Cardiac muscle cell (in vitro differentiated cells and primary cell): ENCODE measurements around the gene GLT8D2. TPM values are rescaled to one million over a fixed set of nuclear protein-coding genes. Genes with fewer than 3 reads are reported as not detected.

Source experiments
- DNase-seq, 2 donors: peaks; one replicate each; pipeline versions ENCODE4 v3.0.0 to v3.0.0-alpha.2; 2010 to 2017; ENCODE audit warnings: low read depth in 1 of 2, low spot score in 1 of 2
- H3K27ac ChIP-seq: fragments of 200-600 bp; sonication (generic); 2 replicates; pipeline ENCODE4 v1.5.1; 2016
- H3K27me3 ChIP-seq: fragments of 200-600 bp; sonication (generic); 2 replicates; pipeline ENCODE4 v1.6.0; 2016; ENCODE audit warnings: control low read depth
- H3K36me3 ChIP-seq: fragments of 200-600 bp; sonication (generic); 2 replicates; pipeline ENCODE4 v1.5.1; 2016; ENCODE audit warnings: control low read depth
- H3K4me1 ChIP-seq: fragments of 200-600 bp; sonication (generic); 2 replicates; pipeline ENCODE4 v1.8.1; 2017; ENCODE audit warnings: low read depth, mild to moderate bottlenecking, mixed run types
- H3K4me3 ChIP-seq: fragments of 200-600 bp; sonication (generic); 2 replicates; pipeline ENCODE4 v1.5.1; 2016; ENCODE audit warnings: mild to moderate bottlenecking
- H3K9me3 ChIP-seq: fragments of 200-600 bp; sonication (generic); 2 replicates; pipeline ENCODE4 v1.5.1; 2017; ENCODE audit warnings: low read depth, mild to moderate bottlenecking, control low read depth
- polyA plus RNA-seq: library from polyadenylated mRNA; unstranded; fragments of >200 nt; fragmentation: Nextera tagmentation; extraction: Ambion mirVana; gene quantifications from 2 replicates; pipeline ENCODE4 v1.2.1, GENCODE V29; 2016
- total RNA-seq: library from RNA; depleted of rRNA; stranded (reverse); fragments of >200 nt; gene quantifications from 2 replicates; pipeline ENCODE4 v1.2.3, GENCODE V29; 2016
- TF ChIP-seq, protein P1 (sequence below): IDR thresholded peaks from 2 replicates; pipeline ENCODE4 v1.5.1; 2012; ENCODE audit warnings: low read depth, mild to moderate bottlenecking, low read length

Gene GLT8D2
- total and polyA plus RNA-seq, 2 experiments from 2014 or later, result 5.9 to 6.3 TPM

DNA sequence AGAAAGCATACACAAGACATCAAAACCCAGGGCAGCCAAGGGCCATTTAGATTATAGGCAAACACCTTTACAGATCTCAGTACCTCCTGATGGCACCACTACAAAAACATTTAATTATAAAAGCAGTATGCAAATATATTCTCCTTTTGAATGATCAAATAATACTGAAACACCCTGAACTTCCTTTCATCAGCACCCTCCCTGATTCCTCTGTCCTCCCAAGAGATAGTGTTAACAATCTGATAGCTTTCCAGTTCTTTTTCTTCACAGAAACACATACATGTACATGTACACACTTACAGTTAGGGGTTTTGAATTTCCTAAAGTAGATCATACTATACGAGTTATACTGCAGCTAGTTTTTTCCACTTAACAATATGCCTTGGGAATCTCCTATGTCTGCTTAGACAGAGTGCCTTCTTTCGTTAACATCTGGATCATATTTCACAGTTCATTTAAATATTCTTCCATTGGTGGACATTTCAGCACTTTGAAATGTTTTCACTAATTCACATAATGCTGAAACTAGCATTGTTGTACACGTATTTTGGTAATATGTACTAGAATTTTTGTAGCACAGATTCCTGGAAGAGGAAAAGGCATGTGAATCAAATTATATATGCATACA lies 49.1 kb downstream of the GLT8D2 start:
- H3K4me1 ChIP-seq, result no peaks in the 10 kb centered on the region
- H3K4me3 ChIP-seq, result no peak overlapping the region
- no peaks in the 10 kb centered on the region for H3K9me3 ChIP-seq
- TF ChIP-seq, protein P1, sequence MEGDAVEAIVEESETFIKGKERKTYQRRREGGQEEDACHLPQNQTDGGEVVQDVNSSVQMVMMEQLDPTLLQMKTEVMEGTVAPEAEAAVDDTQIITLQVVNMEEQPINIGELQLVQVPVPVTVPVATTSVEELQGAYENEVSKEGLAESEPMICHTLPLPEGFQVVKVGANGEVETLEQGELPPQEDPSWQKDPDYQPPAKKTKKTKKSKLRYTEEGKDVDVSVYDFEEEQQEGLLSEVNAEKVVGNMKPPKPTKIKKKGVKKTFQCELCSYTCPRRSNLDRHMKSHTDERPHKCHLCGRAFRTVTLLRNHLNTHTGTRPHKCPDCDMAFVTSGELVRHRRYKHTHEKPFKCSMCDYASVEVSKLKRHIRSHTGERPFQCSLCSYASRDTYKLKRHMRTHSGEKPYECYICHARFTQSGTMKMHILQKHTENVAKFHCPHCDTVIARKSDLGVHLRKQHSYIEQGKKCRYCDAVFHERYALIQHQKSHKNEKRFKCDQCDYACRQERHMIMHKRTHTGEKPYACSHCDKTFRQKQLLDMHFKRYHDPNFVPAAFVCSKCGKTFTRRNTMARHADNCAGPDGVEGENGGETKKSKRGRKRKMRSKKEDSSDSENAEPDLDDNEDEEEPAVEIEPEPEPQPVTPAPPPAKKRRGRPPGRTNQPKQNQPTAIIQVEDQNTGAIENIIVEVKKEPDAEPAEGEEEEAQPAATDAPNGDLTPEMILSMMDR, result no peak
- H3K27ac ChIP-seq, result no peak overlapping the region
- H3K27me3 ChIP-seq, result no peaks in the 10 kb centered on the region
- DNase-seq, result no peak
- no peaks in the 10 kb centered on the region for H3K36me3 ChIP-seq

DNA sequence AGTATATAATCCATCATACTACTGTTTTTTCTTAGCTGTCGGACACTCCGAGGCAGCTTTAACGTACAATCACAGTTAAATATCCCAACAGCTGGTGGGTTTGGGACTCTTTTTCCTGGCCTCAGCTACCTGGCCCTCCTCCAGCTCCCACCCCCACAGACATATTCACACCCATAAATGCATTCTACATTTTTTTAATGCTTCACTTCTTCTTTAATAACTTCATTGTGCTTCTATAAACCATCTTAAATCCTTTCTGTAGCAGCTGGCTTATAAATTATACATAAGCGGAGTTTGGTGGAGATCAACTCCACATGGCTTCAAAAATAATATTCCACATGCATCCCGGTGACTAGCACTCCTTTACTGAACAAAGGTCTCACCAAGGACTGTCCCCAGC lies 51.0 kb downstream of the GLT8D2 start:
- Histone ChIP-seq H3K4me3 (no peak overlapping the region), H3K27ac (no peak overlapping the region), H3K36me3 (no peaks in the 10 kb centered on the region), H3K9me3 (no peaks in the 10 kb centered on the region), H3K4me1 (no peaks in the 10 kb centered on the region), H3K27me3 (peaks cover 4% of the 10 kb centered on the region)
- TF ChIP-seq, protein P1, result no peak
- DNase-seq, result no peak

- H3K27me3 ChIP-seq, result peaks cover 4% of the 10 kb centered on the region
- TF ChIP-seq, protein P1, result no peak
- H3K9me3 ChIP-seq, result no peaks in the 10 kb centered on the region
- no peaks in the 10 kb centered on the region for H3K4me1 ChIP-seq
- no peaks in the 10 kb centered on the region for H3K36me3 ChIP-seq
- DNase-seq, result peak; percentile 6 to 70
- no peak overlapping the region for H3K27ac ChIP-seq
- H3K4me3 ChIP-seq, result no peak overlapping the region
Measured at GRCh38 chr12:103997286-103997900, 52.6 kb downstream of the GLT8D2 start.

DNA sequence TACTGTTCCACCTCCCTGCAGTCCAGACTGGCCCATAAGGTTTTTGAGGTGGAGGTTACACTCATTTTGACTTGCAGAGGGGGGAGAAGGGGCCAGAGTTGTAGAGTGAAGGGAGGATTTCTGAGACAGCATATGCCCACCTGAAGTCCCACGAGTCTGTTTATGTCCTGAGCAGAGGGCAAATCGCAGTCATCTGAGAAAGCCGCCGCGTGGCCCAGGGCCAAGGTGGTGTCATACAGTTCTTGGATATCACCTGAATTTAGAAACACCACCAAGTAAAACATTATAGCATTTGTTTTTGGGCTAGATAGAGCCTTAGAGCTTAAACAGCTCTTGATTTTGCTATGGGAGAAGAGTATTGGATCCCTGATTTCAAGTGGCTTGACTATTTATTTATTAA lies 53.4 kb downstream of the GLT8D2 start:
- DNase-seq, result no peak
- Histone ChIP-seq H3K4me1 (no peaks in the 10 kb centered on the region), H3K9me3 (no peaks in the 10 kb centered on the region), H3K36me3 (no peaks in the 10 kb centered on the region), H3K27ac (no peak overlapping the region), H3K27me3 (peaks cover 4% of the 10 kb centered on the region), H3K4me3 (no peak overlapping the region)
- TF ChIP-seq, protein P1, result no peak

GRCh38 chr12:103994235-103994634 lies 55.8 kb downstream of the GLT8D2 start:
- Histone ChIP-seq H3K4me1 (no peaks in the 10 kb centered on the region), H3K27ac (no peak overlapping the region), H3K36me3 (peaks cover 5% of the 10 kb centered on the region), H3K9me3 (no peaks in the 10 kb centered on the region), H3K27me3 (peaks cover 4% of the 10 kb centered on the region), H3K4me3 (no peak overlapping the region)
- TF ChIP-seq, protein P1, result no peak
- DNase-seq, result no peak
